ENCODE measurements around the gene ALOX5.

- no peak for TF ChIP-seq CTCF (IDR thresholded peaks at IDR 0.05)
- no peak for TF ChIP-seq POLR2A (IDR thresholded peaks at IDR 0.05)
Observed at GRCh38 chr10:45398595-45398994, 24.6 kb downstream of the ALOX5 start.

Measured in body of pancreas (tissue), 4 donors.